ENCODE measurements around the gene MTA3.
"Not testable (repeated sequence)": the region's sequence is repeated elsewhere in the genome, so short reads cannot be mapped to it uniquely, and the experiment has no call there.

The MTA3 gene

GRCh38 chr2:42578621-42579020 lies 10.2 kb downstream of the MTA3 start:
- Mint-ChIP-seq H3K27me3 (no peaks in the 10 kb centered on the region), H3K27ac (no peak overlapping the region), H3K4me1 (peaks cover 21% of the 10 kb centered on the region), H3K9me3 (no peaks in the 10 kb centered on the region), H3K4me3 (no peak overlapping the region), H3K36me3 (peaks cover 46% of the 10 kb centered on the region)
- CTCF ChIA-PET = interaction anchor here (0.8 to 0.9 kb wide), 2 partner anchors 9 to 63 kb away, joined by 3 read pairs; no protein-coding TSS in a partner anchor
- no peak for DNase-seq

DNA sequence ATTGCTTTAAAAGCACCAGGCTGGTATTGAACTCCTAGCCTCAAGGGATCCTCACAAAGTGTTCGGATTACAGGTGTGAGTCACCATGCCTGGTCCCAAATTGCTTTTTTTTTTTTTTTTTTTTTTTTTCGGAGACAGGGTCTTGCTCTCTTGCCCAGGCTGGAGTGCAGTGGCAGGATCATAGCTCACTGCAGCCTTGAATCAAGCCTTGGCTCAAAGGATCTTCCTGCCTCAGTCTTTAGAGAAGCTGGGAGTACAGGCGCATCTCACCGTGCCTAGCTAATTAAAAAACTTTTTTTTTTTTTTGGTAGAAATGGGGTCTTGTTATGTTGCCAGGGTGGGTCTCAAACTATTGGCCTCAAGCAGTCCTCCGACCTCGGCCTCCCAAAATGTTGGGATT lies 12.8 kb downstream of the MTA3 start:
- Mint-ChIP-seq H3K27me3 (no peaks in the 10 kb centered on the region), H3K27ac (no peak overlapping the region), H3K4me3 (no peak overlapping the region), H3K9me3 (no peaks in the 10 kb centered on the region), H3K4me1 (peaks cover 2% of the 10 kb centered on the region), H3K36me3 (peaks cover 44% of the 10 kb centered on the region)
- DNase-seq = no peak
- CTCF ChIA-PET = no interaction called here

DNA sequence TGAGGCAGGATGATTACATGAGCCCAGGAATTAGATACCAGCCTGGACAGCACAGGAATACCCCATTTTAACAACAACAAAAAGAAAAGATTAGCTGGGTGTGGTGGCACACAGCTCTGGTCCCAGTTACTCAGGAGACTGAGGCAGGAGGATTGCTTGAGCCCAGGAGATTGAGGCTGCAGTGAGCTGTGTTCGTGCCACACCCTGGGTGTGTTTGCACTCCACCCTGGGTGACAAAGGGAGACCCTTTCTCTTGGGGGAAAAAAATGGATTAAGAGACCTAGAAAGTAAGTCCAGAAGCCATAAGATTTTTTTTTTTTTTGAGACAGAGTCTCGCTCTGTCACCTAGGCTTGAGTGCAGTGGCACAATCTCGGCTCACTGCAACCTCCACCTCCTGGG lies 16.2 kb downstream of the MTA3 start:
- not testable (repeated sequence) for H3K27me3 Mint-ChIP-seq, H3K4me1 Mint-ChIP-seq, DNase-seq, H3K9me3 Mint-ChIP-seq, H3K4me3 Mint-ChIP-seq, H3K27ac Mint-ChIP-seq
- CTCF ChIA-PET = interaction anchor here (0.6 kb wide), 1 partner anchor 503 kb away, joined by 3 read pairs; no protein-coding TSS in a partner anchor
- peaks cover 35% of the 10 kb centered on the region for H3K36me3 Mint-ChIP-seq

- no peaks in the 10 kb centered on the region for H3K9me3 Mint-ChIP-seq
- no peak overlapping the region for H3K27ac Mint-ChIP-seq
- peaks cover 6% of the 10 kb centered on the region for H3K4me1 Mint-ChIP-seq
- CTCF ChIA-PET = no interaction called here
- H3K4me3 Mint-ChIP-seq = no peak overlapping the region
- peaks cover 34% of the 10 kb centered on the region for H3K36me3 Mint-ChIP-seq
- no peaks in the 10 kb centered on the region for H3K27me3 Mint-ChIP-seq
- DNase-seq = no peak
These were observed 17.3 kb downstream of the MTA3 start for GRCh38 chr2:42585779-42586178.

DNA sequence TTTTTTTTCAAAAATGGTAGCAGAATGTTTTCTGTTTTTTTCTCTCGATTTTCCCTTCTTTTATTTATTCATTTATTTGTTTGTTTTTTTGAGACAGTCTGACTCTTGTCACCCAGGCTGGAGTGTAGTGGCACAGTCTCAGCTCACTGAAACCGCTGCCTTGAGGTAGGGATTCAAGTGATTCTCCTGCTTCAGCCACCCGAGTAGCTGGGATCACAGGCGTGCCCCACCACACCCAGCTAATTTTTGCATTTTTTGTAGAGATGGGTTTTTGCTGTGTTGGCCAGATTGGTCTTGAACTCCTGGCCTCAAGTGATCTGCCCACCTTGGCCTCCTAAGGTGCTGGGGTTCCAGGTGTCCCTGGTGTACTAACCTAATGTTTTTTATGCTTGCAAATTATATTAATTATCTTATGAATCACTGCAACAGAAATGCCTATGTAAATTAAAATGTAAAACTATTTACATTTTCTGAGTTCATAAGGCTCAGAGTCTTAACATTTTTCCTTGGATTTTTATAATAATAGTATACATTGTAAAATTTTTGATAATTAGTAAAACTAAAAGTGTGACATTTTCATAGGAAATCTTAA lies 19.2 kb downstream of the MTA3 start:
- Mint-ChIP-seq H3K36me3 (peaks cover 28% of the 10 kb centered on the region), H3K27ac (no peak overlapping the region), H3K4me1 (peaks cover 6% of the 10 kb centered on the region), H3K4me3 (no peak overlapping the region), H3K27me3 (no peaks in the 10 kb centered on the region), H3K9me3 (no peaks in the 10 kb centered on the region)
- no peak for DNase-seq
- CTCF ChIA-PET = interaction anchor here (0.6 kb wide), 1 partner anchor 9 kb away, joined by 3 read pairs; no protein-coding TSS in a partner anchor

- H3K4me3 Mint-ChIP-seq = no peak overlapping the region
- peaks cover 23% of the 10 kb centered on the region for H3K36me3 Mint-ChIP-seq
- no peak for DNase-seq
- peaks cover 6% of the 10 kb centered on the region for H3K4me1 Mint-ChIP-seq
- CTCF ChIA-PET = interaction anchor here (0.6 kb wide), 1 partner anchor 9 kb away, joined by 3 read pairs; no protein-coding TSS in a partner anchor
- H3K27ac Mint-ChIP-seq = no peak overlapping the region
- no peaks in the 10 kb centered on the region for H3K9me3 Mint-ChIP-seq
- no peaks in the 10 kb centered on the region for H3K27me3 Mint-ChIP-seq
These were observed 19.7 kb downstream of the MTA3 start for GRCh38 chr2:42588121-42588520.

- no peak for DNase-seq
- H3K36me3 Mint-ChIP-seq = peaks cover 15% of the 10 kb centered on the region
- no peaks in the 10 kb centered on the region for H3K27me3 Mint-ChIP-seq
- H3K4me3 Mint-ChIP-seq = no peak overlapping the region
- H3K9me3 Mint-ChIP-seq = no peaks in the 10 kb centered on the region
- peaks cover 6% of the 10 kb centered on the region for H3K4me1 Mint-ChIP-seq
- CTCF ChIA-PET = no interaction called here
- no peak overlapping the region for H3K27ac Mint-ChIP-seq
These were observed 21.7 kb downstream of the MTA3 start for GRCh38 chr2:42590176-42590575.

GRCh38 chr2:42593282-42593681 lies 24.9 kb downstream of the MTA3 start:
- H3K9me3 Mint-ChIP-seq = no peaks in the 10 kb centered on the region
- no peak overlapping the region for H3K27ac Mint-ChIP-seq
- DNase-seq = no peak
- H3K4me1 Mint-ChIP-seq = peaks cover 6% of the 10 kb centered on the region
- H3K4me3 Mint-ChIP-seq = no peak overlapping the region
- CTCF ChIA-PET = no interaction called here
- H3K36me3 Mint-ChIP-seq = peaks cover 9% of the 10 kb centered on the region
- H3K27me3 Mint-ChIP-seq = no peaks in the 10 kb centered on the region

DNA sequence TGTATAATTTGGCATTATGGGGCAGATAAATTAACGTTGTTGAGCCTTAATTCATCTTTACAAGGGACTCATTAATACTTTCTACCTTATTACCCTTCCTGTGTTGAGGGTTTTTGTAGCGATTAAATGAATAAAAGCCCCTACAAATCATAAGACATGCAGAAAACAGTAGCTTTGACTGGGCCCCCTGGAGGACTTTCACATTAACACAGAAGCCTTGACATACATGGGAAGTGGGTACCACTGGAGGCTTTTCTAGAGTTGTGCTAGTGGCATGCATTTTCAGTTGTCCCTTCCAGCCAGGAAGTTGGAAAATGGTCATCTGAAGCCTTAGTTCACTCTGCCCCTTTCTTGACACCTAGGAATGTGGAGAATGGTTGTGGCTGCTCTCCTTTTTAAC lies 30.2 kb downstream of the MTA3 start:
- H3K27me3 Mint-ChIP-seq = no peaks in the 10 kb centered on the region
- no peak overlapping the region for H3K4me3 Mint-ChIP-seq
- CTCF ChIA-PET = interaction anchor here (1.3 kb wide), 1 partner anchor 101 kb away, joined by 3 read pairs; no protein-coding TSS in a partner anchor
- peaks cover 1% of the 10 kb centered on the region for H3K36me3 Mint-ChIP-seq
- H3K4me1 Mint-ChIP-seq = no peaks in the 10 kb centered on the region
- no peaks in the 10 kb centered on the region for H3K9me3 Mint-ChIP-seq
- no peak overlapping the region for H3K27ac Mint-ChIP-seq
- no peak for DNase-seq

GRCh38 chr2:42601076-42601475 lies 32.6 kb downstream of the MTA3 start:
- CTCF ChIA-PET = interaction anchor here (1.7 kb wide), 1 partner anchor 12 kb away, joined by 5 read pairs; no protein-coding TSS in a partner anchor
- no peaks in the 10 kb centered on the region for H3K27me3 Mint-ChIP-seq
- no peak for DNase-seq
- no peak overlapping the region for H3K4me3 Mint-ChIP-seq
- no peaks in the 10 kb centered on the region for H3K4me1 Mint-ChIP-seq
- no peak overlapping the region for H3K27ac Mint-ChIP-seq
- no peaks in the 10 kb centered on the region for H3K9me3 Mint-ChIP-seq
- peaks cover 1% of the 10 kb centered on the region for H3K36me3 Mint-ChIP-seq

DNA sequence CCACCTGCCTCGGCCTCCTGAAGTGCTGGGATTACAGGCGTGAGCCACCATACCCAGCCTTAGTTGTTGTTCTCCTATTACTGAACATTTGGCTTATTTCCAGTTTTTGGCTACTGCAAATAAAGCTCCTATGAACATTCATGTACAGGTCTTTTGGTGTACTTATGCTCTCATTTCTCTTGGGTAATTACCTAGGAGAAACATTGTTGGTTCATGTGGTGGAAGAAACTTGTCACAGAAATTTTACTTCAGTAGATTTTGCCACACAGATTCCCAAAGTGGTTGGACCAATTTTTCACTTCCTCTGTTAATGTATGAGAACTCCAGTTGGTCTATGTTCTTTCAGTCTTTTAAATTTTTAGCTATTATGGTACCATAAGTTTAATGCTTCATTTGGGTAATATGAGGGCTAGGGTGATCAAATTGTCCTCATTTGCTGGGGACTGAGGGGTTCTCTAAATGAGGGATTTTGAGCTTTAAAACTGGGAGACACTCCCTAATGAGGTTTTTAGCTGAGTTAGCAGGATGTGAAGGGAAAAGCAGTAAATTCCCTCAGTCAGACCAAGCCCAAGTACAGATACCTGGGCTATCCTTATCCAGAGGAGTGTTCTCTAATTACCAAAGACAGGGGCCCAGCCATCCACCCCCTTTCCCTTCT lies 33.9 kb downstream of the MTA3 start:
- Mint-ChIP-seq H3K4me3 (no peak overlapping the region), H3K27me3 (no peaks in the 10 kb centered on the region), H3K27ac (no peak overlapping the region), H3K9me3 (no peaks in the 10 kb centered on the region), H3K4me1 (no peaks in the 10 kb centered on the region), H3K36me3 (peaks cover 4% of the 10 kb centered on the region)
- no peak for DNase-seq
- CTCF ChIA-PET = interaction anchor here (1.0 to 1.7 kb wide), 2 partner anchors 10 to 60 kb away, joined by 3 to 5 read pairs; no protein-coding TSS in a partner anchor

GRCh38 chr2:42602876-42603219 lies 34.4 kb downstream of the MTA3 start:
- CTCF ChIA-PET = interaction anchor here (1.1 to 1.7 kb wide), 2 partner anchors 10 to 23 kb away, joined by 4 to 5 read pairs; no protein-coding TSS in a partner anchor
- H3K9me3 Mint-ChIP-seq = no peaks in the 10 kb centered on the region
- no peaks in the 10 kb centered on the region for H3K4me1 Mint-ChIP-seq
- no peaks in the 10 kb centered on the region for H3K27me3 Mint-ChIP-seq
- no peak overlapping the region for H3K27ac Mint-ChIP-seq
- peaks cover 4% of the 10 kb centered on the region for H3K36me3 Mint-ChIP-seq
- H3K4me3 Mint-ChIP-seq = no peak overlapping the region
- DNase-seq = no peak

GRCh38 chr2:42604341-42604867 lies 36.0 kb downstream of the MTA3 start:
- DNase-seq, H3K9me3 Mint-ChIP-seq: not testable (repeated sequence)
- CTCF ChIA-PET = interaction anchor here (1.1 kb wide), 1 partner anchor 33 kb away, joined by 3 read pairs; no protein-coding TSS in a partner anchor

DNA sequence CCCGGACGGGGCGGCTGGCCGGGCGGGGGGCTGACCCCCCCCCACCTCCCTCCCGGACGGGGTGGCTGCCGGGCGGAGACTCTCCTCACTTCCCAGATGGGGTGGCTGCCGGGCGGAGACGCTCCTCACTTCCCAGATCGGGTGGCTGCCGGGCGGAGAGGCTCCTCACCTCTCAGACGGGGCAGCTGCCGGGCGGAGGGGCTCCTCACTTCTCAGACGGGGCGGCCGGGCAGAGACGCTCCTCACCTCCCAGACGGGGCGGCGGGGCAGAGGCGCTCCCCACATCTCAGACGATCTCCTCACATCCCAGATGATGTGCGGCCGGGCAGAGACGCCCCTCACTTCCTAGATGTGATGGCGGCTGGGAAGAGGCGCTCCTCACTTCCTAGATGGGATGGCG lies 37.7 kb downstream of the MTA3 start:
- H3K9me3 Mint-ChIP-seq, H3K27ac Mint-ChIP-seq, CTCF ChIA-PET, H3K4me1 Mint-ChIP-seq, H3K4me3 Mint-ChIP-seq, H3K27me3 Mint-ChIP-seq, DNase-seq: not testable (repeated sequence)
- H3K36me3 Mint-ChIP-seq = peaks cover 13% of the 10 kb centered on the region

More at GRCh38 chr2:42604341-42604867, 36.0 kb downstream of the MTA3 start:
- not testable (repeated sequence) for H3K4me1 Mint-ChIP-seq, H3K27me3 Mint-ChIP-seq, H3K27ac Mint-ChIP-seq, H3K36me3 Mint-ChIP-seq, H3K4me3 Mint-ChIP-seq

All from activated naive CD4-positive, alpha-beta T cell treated with anti-CD3 and anti-CD28 coated beads, Interleukin-2, amount 10 ng/mL, durations not matched to agents 7 days and 5 days (primary cell).